Activated CD8-positive, alpha-beta memory T cell treated with anti-CD3 and anti-CD28 coated beads, Interleukin-2, amount 50 U/mL, for 48 hours (primary cell): ENCODE data around the gene SUPT3H.
"Not testable (repeated sequence)": the region's sequence is repeated elsewhere in the genome, so short reads cannot be mapped to it uniquely, and the experiment has no call there.

Experiments used
- DNase-seq: peaks from one replicate; pipeline ENCODE4 v3.0.0-alpha.2; 2020

SUPT3H gene

DNA sequence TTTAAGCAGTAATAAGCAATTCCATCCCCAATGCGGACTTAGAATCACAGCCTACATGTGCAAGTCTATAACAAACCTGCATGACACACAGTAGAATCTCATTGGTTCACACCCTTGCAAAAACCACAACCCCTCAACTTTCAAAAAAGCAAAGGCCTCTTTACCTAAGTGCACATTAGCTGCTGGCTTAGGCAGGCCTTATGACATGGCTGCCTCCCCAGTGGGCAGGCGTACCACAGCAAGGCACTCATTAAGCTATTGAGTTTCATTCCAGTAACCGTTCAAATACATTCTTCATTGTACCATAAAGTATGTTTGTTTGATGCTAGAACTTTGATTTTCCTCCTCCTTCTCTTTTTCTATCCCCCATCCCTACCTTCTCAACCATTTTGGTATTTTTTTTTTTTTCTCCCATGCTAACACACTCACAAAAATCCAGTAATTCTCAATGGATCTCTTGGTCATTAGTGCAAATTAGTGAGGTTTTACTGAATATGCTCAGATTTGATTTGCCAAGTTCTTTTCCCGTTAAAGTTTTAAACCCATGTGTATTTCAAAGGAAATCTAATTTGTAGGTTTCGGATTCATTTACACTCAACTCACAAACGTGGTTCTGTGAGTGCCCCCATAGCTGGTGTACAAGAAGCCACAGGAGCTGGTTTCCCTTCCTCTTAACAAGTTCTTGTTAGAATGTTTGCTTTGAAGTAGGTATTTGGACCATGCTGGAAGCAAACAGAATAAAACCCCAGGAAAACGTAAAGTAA, 510.0 kb downstream of the SUPT3H start:
- no peak for DNase-seq

DNA sequence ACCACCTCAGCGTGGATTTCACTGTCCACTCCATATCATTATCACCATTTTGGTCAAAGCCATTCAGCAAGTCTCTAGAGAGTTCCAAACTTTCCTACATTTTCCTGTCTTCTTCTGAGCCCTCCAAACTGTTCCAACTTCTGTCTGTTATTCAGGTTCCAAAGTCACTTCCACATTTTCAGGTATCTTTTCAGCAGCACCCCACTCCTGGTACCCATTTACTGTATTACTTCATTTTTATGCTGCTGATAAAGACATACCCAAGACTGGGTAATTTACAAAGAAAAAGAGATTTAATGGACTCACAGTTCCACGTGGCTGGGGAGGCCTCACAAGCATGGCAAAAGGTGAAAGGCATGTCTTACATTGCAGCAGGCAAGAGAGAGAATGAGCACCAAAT, 512.5 kb downstream of the SUPT3H start:
- DNase-seq, result not testable (repeated sequence)

DNA sequence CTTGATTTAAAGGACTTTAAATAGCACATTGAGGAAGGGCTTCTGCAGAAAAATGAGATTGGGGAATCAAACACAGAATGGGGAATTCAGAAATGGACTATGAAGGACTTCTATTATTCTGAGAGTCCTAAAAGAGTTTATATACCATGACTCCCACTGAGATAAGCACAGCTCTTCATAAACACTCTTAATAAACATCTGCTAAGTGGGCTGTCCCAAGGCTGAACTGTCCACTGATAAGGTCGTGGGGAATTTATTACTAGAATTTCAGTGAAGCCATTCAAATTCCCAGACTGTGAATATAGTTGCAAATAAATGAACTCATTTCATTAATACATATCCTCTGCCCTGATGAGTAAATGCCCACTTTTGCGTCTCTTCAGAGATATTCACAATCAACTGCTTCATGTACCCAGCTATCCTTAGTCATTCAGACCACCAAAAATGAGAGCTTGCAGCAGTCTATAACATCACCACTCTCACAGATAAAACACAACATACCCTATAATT, 517.8 kb downstream of the SUPT3H start:
- DNase-seq, result no peak

DNA sequence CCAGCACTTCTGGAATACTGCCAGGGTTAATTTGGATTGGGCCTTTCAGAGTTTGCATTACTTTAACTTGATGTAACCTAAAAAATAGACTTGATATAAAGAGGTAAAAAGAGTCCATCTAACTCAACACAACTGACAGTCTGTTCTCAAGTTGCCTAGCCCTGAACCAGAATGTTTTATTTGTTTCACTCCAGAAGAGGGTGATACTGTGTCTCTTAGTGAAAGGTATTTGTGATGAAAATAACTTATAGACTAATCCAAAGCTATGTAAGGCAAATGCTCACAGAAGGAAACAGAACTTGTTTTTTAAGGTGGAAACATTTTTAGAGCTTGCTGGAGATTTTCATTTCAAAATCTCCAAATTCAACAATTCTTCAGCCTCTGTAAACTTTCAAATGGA, 518.7 kb downstream of the SUPT3H start:
- no peak for DNase-seq

DNA sequence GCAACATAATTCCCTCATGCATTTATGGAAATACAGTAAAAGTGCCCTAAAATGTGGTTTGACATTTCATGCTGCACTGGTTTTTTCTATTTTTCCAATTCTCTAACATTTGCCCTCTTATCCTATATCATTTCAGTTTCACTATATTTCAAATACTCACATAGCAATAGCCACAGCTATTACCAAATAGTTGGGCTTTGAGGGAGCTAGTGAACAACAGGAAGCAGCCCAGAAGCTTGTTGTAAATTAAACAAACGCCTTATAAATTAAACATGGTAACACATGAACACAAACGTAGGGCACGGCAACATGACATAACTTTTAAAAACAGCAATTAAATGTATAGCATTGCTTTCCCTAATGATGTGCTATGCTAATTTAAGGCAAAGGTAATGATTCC, 521.3 kb downstream of the SUPT3H start:
- DNase-seq, result no peak

DNA sequence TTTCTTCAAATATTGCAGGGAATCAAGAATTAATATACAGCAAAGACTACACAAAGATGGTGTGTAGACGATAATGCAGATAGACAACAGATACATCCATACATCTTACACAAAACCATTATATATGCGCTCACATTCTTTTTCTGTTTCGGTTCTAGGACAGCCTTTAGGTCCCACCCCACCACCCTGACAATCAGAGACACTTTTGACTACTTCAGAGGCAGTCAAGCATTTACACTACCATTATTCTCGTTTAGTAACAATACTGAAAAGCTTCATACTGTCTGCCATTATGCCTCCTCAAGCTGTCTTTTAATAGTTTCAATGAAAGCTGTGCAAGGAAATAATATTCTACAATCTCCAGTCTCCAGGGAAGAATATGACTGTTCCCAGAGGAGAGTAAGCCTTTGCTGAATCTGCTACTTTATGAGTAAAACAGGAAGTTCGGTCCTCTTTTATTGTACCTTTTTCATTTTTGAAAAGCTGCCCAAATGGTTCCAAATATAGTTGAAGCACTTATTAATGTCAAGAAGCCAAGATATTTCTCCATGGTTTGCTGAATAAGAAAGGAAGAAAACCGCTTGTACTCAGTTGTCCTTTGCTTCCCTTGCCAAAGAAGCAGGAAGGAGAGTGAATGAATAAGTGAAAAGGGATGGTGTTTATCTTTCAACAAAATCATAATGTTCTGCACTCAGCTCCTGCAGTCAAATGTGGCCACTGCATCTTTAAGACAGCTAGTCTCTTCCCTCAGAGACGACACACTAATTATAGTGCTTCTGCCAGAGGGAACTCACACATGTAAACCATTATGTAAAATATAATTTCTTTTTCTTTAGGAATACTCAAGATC, 521.9 kb downstream of the SUPT3H start:
- DNase-seq, result no peak

DNA sequence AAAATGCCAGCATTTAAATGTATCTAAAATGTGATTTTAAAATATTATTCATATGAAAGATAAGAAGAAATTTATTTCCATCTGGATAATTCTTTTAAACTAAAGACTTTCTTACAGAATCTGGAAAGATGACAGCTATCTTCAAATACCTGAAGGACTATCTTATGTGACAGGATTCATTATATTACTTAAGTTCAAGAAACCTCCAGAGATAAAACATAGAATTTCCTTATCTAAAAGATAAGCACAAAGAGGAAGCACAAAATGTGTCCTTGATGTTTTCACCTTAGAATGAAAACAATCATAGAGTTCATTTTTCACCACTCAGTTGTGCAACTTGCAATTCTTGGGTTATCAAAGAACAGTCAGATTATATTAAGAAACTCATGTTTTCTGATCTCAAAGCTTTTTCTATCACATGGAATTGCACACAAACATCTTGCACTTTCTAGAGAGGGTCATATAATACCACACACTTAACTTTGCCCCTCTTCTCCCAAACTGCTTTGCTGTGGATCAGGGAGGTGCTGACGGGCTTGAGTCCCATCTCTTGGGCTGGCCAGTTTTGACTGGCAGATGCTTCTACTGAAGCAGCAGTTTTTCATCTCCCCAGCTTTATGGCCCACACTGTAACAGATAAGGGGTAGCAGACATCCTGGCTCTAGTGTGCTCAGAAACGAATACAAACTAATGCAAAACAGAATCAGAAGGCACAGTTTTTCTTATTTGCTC, 522.9 kb downstream of the SUPT3H start:
- no peak for DNase-seq

DNA sequence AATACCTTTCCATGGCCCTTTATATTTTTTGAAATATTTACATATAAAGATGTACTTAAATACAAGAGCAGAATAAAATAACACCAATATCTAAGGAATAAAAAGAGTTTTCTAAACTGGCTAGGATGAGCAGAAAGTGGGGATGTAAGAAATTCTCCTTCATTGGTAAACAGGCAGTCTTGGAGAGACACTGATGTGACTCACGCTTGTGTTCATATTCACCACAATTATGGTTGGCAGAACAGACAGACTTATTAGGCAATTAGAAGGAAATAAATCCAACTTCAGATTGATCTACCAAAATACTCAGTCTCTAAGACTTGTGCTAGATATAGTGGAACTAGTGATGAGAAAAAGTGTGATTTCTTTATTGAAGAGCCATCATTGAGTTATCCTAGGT, 526.6 kb downstream of the SUPT3H start:
- DNase-seq, result no peak

DNA sequence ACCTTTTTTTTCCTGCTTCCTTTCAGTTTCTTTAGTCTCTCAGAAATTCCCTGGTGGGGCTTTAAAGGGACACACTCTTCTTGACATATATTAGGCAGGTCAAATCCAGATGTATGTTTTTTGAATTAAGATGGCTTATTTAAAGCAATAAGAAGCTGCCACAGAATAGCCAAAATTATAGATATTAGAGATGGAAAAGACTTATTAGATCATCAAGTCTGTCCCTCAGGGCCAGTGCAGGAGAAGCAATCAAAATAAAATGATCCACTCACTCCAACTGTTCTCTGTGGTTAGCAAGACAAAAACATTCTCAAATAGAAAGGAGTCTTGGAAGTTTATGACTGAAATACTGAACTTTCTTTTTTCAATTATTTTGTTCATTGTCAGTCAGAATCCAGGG, 527.4 kb downstream of the SUPT3H start:
- no peak for DNase-seq

DNA sequence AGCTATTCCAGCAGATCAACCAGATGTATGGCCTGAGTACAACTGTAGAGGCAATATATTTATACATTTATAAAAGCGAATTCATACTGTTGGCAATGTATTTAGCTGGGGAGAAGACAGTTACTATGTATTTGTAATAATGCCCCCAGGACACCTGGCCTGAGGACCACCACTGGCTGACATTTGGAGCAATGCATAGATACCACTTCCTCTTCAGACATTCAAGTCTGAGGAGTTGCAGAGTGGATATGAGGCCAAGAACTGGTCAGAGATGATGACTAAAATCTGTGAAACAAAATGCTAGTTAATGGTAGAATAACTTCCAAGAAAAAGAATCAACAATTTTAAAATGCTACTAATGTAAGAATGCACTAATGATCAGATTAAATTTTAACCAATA, 527.9 kb downstream of the SUPT3H start:
- no peak for DNase-seq

DNA sequence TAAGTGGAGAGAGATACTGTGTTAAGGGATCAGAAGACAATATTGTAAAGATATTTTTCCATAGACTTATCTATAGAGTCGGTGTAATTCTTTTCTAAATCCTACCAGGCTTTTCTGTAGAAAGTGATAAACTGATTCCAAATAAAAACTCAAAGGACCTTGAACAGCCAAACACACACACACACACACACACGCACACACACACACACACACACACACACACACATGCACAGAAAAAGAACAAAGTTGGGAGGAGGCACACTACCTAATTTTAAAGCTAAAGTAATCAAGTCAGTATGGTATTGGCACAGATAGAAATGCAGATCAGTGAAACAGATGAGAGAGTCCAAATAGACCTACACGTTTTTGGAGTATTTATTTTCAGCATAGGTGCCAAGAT, 534.0 kb downstream of the SUPT3H start:
- DNase-seq, result no peak

DNA sequence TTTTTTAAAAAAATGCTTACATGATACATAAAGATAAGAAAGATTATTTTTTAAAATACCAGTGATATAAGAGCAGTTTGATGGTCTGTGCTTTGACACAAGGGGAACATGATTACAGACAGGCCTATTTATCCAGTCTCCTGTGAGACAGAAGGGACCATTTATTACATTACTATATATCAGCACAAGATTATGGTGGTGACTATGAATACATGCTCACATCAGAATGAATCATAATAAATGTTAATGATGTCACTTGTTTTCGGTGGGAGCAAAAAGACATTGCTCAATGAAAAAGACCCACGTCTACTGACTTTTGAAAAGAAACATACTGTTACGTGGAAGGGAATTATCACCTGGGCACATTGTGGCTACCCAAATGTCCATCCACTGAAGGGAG, 535.1 kb downstream of the SUPT3H start:
- no peak for DNase-seq

DNA sequence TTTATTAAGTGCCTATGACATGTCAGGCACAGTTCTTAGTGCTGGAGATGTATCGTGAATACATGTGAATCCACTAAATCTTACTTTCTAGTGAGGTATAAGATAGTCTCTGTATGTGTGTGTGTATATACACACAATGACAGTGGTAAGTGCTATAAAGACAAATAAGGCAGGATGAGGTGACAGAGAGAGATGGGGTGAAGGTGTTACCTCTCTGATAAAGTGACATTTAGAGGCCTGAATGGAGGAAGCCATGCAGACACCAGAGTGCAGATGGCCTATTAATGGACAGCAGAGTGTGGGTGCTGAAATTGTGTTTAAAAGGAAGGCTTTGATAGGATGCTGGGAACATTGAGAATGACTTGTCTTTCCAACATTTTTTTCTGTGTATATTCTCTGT, 535.9 kb downstream of the SUPT3H start:
- DNase-seq, result no peak

DNA sequence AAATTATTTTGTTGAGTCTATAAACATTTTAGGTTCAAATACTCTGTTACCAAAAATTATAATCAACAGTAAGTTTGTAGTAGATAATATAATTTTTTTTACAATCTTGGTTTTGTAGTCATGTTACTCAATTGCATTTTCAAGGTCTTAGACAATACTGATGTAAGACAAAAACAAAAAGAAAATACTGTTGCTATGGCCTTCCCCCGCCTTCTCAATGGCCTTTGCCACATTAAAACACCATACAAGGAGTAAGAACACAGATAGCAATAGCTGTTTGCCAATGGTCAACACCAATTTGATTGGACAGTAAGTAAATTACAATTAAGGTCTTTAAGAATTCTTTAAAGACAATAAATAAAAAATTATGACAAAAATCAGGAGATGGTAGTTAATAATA, 540.0 kb downstream of the SUPT3H start:
- DNase-seq, result no peak

DNA sequence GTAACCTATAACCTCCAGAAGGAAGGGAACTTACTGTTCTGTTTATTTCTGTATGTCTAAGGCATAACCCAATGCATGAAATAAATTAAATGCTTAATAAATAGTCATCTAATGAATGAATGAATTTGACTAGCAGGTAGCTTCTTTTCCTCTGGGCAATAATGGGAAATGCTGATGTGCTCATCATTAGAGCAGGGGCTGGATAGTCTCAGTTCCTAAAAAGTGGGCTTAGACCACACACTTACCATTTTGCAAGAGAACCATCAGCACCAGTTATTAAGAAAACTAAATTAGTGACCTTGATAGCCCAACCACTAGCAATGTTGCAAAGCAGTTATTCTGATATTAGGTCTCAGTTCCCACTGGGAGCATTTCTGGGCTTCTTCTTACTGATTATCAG, 540.5 kb downstream of the SUPT3H start:
- DNase-seq, result no peak

DNA sequence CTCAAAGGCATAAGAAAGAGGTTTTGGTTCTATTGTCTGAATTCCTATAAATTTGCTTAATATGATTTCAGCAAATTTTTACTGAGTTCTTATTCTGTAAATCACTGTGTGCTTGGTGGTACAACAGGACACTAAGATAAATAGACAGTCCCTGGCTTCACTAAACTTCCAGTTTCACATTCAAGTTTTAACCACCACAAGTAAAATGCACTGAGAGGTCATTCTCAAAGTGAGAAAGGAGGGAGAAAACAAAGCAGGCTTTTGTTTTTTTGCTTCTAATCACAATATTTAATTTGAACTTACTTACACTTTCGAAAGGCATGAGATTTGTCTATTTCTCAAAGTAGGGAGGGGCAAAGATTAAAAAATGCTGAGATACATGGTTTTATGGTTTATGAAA, 544.5 kb downstream of the SUPT3H start:
- DNase-seq, result no peak

DNA sequence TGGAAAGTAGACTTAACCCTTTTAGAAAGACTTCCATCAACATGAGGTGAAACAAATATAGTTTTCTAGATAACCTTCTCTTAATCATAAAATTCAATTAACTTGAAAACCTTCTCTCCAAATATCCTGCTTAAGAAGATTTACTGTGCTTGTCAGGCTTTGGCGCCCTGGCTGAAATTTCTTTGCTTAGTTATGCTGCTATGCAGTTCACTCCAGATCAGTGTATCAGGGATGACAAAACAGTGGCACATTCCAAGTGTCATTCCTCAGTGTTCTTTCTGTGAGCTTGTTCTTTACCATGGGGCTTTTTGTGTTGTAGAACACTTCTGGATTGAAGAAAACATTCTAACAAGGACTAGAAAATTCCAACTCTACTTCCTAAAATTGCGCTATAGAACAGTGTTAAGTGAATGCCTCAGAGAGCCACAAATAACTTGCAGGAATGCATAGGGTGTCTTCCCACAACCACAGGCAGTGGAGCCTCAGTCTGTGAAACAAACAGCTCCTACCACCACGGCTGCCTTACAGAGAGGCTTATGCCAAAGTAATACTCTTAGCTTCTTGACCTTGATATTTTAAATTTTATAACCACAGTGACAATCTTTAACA, 546.6 kb downstream of the SUPT3H start:
- DNase-seq, result no peak

DNA sequence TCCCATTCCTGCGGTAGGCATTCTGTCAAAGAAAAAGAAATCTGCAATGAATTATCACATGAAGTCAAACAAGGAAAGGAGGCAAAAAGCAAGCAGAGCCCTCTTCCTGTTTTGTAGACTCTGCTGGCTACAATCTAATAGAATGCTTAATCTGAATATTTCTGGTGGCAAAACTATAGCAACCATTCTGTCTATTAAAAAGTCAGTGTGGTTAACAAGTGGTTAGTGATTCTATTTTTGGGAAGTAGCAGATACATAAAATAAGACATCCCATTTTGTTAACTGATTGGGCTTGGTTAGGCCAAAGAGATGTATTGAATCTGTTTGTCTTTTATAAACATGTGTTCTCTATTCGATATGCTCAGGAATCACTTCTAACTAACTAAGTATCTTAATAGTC, 547.9 kb downstream of the SUPT3H start:
- no peak for DNase-seq

DNA sequence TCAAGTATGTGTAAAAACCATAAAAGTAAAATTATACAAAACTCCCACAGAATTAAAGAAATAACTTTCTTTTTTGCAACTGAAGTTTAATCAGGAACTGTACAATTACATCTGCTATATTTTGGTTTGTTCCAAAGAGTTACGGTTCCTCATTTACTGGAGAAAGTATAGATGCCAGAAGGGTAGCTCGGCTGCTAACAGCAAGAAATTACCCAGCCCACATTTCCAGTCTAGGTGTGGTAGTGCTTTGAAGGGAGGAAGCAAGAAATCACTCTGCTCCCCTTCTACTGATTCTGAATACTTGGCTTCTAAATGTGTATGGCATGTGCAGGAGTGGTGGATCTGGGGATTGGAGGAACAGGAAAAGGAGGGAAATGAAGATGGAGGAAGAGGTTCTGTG, 549.0 kb downstream of the SUPT3H start:
- DNase-seq, result no peak

DNA sequence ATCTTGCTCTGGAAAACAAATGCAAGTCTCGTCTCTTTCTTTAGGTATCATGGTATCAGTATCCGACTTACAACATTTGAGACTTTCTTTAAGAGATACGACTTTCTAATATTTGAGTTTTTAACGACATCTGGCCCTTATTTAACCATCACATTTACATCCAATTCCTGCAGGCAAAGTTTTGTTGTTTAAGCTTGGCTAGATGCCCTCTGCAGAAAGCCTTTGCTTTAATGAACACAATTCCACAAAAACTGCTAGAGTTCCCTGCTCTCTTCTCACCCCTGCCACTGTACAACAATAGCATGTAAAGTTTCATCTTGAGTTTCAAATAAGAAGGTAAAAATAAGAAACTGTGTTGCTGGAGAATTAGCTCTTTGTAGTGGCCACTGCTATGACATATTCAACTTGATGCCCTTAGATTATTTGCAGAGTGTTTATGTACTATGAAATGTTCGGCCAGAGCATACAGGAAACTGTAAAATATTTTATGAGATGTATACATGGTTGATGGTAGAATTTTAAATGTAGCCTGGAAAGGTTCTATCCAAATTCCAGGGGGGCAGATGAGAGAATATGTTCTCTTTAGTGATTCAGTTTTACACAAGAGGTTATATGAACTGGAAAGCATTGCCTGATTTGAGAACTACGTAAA, 551.6 kb downstream of the SUPT3H start:
- DNase-seq, result no peak

DNA sequence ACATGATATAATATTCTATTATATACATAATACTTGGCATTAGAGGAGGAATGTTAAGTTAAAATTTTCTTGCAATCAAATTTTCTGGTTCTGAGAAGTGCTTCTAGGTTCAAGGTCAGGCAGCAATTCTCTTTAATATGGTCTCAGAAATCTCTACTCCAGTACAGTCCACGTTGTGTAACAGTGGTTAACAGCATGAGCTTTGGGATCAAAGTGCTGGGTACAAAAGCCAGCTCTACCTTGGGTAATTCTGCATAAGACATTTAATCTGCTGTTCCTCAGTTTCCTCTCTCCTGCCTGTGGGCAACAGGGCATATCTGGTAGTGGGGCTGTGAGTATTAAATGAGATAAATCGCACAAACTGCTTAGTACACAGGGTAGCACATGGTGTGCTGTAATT, 552.5 kb downstream of the SUPT3H start:
- no peak for DNase-seq

DNA sequence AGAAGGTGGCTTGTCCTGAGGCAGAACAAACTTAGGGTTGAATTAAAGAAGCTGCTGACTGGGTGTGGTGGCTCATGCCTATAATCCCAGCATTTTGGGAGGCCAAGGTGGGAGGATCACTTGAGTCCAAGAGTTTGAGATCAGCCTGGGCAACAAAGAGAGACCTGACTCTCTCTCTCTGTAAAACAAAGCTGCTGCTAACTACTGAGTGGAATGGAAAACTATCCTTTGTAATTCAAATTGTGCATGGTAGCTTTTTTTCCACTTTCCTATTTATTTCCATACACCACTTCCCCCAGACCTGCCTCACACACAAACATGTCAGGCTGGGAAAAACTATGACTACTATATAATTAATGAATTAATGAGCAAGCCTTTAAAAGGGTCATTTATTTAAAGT, 553.2 kb downstream of the SUPT3H start:
- no peak for DNase-seq

DNA sequence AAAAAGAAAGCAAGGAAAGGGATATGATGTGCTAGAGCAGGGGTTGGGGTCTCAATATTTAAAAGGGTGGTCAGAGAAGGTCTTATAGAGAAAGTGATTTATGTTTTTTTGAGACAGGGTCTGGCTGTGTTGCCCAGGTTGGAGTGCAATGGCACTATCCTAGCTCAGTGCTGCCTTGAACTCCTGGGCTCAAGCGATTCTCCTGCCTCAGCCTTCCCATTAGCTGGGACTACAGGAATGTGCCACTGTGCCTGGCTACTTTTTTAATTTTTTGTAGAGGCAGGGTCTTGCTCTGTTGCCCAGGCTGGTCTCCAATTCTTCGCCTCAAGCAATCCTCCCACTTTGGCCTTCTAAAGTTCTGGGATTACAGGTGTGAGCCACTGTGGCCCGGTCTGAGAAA, 557.0 kb downstream of the SUPT3H start:
- DNase-seq, result no peak
